Cortex of kidney (tissue), 1 donor: ENCODE results near the gene HOXD4.

Experiments
- DNase-seq: peaks from one replicate; lab custom pipeline; 2025; lab: John Stamatoyannopoulos, UW

HOXD4 gene

GRCh38 chr2:176156807-176157498 is 5.6 kb downstream of the HOXD4 start, which contains the start of gene HOXD3:
TSS of gene HOXD3 (plus strand) at chr2:176157307. CDS start at chr2:176169115, 11,808 bp downstream.
- DNase-seq: no peak

- DNase-seq: no peak
These were observed 6.3 kb downstream of the HOXD4 start for GRCh38 chr2:176157499-176158185.

- DNase-seq: no peak
These were observed 6.8 kb downstream of the HOXD4 start for GRCh38 chr2:176158186-176158591.

GRCh38 chr2:176158855-176159662 is 7.7 kb downstream of the HOXD4 start:
- DNase-seq: no peak

DNA sequence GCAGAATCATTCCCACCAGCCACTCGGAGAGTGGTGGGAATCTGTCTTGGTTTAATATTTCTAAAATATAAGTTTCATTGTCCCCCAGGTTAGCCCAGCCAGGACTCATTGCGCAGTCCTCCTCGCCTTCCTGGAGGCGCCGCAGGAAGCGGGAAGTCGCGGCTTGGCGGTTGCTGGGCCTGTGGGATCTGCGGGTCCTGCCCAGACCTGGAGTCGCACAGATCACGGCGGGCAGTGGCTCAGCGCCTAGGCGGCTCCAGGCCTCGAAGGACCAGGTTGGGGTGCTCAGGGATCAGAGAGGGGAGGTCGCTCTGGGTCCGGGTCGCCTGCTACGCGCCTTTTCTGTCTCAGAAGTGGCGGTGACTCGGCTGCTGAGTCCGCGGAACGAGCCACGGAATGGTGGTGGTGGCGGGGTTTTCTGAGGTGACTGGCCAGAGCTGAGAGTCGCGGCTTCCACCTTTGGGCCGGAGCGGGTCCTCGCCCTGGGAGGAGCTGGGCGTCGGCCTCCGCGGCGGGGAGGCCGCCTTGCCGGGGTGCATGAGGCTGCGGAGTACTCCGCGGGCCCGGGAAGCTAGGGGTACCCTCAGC is 8.4 kb downstream of the HOXD4 start:
- DNase-seq: no peak

GRCh38 chr2:176160251-176160985 is 9.1 kb downstream of the HOXD4 start:
- DNase-seq: no peak

DNA sequence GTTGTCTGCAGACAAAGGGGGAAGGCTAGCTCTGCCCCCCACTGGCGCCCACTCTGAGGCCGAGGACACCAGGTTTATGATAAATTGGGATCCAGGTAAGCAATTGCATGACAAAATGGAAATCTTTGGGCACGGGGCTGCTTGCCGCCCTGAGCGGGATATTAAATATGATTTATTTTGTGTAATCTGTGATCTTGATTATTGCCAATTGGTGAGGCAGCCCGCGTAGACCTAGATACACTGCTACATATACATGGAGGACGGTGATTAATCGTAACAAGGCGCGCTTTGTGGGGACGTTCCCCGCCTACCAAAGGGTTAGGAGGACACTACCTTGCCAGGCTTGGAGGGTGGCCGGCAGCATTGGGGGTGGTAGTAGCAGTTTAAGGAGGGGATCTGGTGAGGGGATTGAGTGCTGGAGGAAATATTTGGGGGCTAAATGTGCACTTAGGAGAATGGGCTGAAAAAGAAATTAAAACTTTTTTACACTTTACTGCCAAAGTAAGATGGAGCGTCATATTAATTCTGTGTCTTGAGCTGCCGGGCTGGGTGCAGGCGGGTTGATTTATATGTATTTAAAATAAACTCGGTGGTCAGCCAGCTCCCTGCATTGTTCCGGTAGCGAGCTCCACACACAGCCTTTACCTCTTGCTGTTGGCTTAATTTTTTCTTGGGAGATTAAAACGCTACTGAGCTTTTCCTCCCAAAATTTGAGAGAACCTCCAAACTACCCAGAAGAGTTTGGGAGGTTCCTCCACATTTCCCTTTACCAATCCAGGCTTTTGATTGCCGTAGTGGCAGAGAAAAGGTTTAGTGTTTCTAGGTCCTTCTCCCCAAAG is 9.9 kb downstream of the HOXD4 start:
- DNase-seq: no peak

GRCh38 chr2:176161825-176162626 is 10.7 kb downstream of the HOXD4 start:
- no peak for DNase-seq

GRCh38 chr2:176162911-176163671 is 11.7 kb downstream of the HOXD4 start:
- no peak for DNase-seq

DNA sequence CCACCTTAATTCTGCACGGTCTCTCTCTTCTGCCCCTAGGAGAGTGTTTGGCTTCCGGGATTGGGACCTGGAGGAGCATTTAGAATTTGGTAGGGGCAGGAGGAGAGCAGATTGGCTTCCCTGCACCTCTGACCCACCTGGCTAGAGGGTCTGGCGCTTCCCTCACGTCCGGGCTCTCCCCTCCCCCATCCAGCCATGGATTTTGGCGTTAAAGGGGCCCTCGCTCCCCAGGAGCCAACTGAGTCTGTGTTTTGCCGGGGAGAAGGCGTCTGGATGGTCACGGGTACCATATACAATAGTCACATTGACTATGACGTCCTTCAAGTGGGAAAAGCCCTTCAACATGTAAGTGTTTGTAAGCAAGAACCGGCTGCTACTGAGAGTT is 12.3 kb downstream of the HOXD4 start:
- no peak for DNase-seq

- no peak for DNase-seq
These were observed 12.9 kb downstream of the HOXD4 start for GRCh38 chr2:176164201-176164600.

GRCh38 chr2:176164611-176165369 is 13.4 kb downstream of the HOXD4 start:
- no peak for DNase-seq

DNA sequence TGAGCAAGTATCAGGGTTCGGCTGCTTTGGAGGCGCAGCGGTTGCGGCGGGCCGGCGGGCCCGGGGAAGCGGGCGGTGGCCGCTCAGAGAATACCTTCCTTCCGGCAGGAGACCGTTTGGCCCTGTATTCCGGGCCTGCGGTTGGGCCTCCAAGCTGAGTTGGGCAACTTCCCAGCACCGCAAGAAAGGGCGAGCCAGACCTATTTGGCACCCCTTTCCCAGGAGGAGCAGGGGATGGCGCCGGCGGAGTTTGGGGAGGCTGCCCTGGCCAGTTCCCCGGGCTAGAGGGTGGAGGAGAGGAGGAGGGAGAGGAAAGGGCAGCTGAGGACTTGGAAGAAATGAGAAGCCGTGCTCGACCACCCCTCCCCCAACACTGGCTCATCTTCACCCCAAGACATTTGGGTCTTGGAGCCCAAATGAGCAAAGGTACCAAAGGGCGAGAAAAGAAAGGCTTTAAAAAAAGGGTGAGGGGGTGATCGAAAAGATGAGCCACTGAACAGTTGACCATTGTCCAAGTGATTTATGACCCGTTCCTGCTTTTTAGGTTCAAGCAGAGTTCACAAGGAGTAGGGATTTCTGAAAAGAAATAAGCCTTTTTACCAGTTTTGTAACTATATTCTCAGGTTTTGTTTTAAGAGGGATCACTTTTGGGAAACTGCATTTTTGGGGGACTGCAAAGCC is 14.2 kb downstream of the HOXD4 start:
- no peak for DNase-seq

- no peak for DNase-seq
These were observed 14.9 kb downstream of the HOXD4 start for GRCh38 chr2:176166272-176166671.

- no peak for DNase-seq
These were observed 16.0 kb downstream of the HOXD4 start for GRCh38 chr2:176167398-176167797.

- no peak for DNase-seq
These were observed 17.8 kb downstream of the HOXD4 start for GRCh38 chr2:176169181-176169580.

DNA sequence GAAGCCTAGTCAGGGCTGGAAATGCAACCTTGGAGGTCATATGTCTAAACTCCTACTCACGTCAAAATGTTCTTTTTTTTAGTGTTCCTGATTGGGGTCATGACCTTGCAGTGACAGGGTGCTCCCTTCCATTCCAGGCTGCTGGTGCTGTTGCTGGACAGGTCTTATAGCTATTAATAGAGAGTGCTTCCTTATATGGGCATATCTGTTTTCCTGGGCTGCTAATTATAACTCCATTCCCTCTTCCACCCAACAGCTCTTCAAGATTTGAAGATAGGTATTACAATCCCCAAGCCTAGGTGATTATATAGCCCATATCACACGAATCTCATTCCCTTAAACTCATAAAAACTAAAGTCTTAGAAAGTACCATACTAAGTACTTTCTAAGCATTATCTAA is 18.4 kb downstream of the HOXD4 start:
- DNase-seq: no peak
